Trophoblast cell (in vitro differentiated cells and primary cell): ENCODE measurements around the gene RBM26.
A peak's percentile ranks its signal among the peaks of the same experiment; 100 is the strongest.

Experiments used
- DNase-seq, 2 donors: peaks; one replicate each; pipeline ENCODE4 v3.0.0-alpha.2; 2016
- H2AFZ ChIP-seq: 2 replicates; pipeline ENCODE4 v1.6.1; 2013; ENCODE audit warnings: low read length, moderate library complexity, mild to moderate bottlenecking; ENCODE audit not compliant: insufficient read depth, poor library complexity
- H2AK5ac ChIP-seq: 2 replicates; pipeline ENCODE4 v1.6.1; 2013; ENCODE audit warnings: mild to moderate bottlenecking, low read length
- H2BK120ac ChIP-seq: 2 replicates; pipeline ENCODE4 v1.6.1; 2013; ENCODE audit warnings: low read length, mild to moderate bottlenecking, moderate library complexity; ENCODE audit not compliant: insufficient read depth, poor library complexity
- H2BK12ac ChIP-seq: 2 replicates; pipeline ENCODE4 v1.6.1; 2013; ENCODE audit warnings: mild to moderate bottlenecking, low read length, moderate library complexity
- H2BK5ac ChIP-seq: 2 replicates; pipeline ENCODE4 v1.6.1; 2013; ENCODE audit warnings: low read length, low read depth, moderate library complexity, mild to moderate bottlenecking; ENCODE audit not compliant: poor library complexity
- H3K14ac ChIP-seq: 2 replicates; pipeline ENCODE4 v1.6.1; 2013; ENCODE audit warnings: mild to moderate bottlenecking, low read length
- H3K18ac ChIP-seq: 2 replicates; pipeline ENCODE4 v1.6.1; 2013; ENCODE audit warnings: mild to moderate bottlenecking, low read length
- H3K23ac ChIP-seq: 2 replicates; pipeline ENCODE4 v1.6.1; 2013; ENCODE audit warnings: low read length
- H3K27ac ChIP-seq: 2 replicates; pipeline ENCODE4 v1.5.1; 2013; ENCODE audit warnings: low read depth, mild to moderate bottlenecking, inconsistent platforms, low read length, moderate library complexity
- H3K27me3 ChIP-seq: 2 replicates; pipeline ENCODE4 v1.6.1; 2013; ENCODE audit warnings: inconsistent platforms, mild to moderate bottlenecking, low read length, moderate library complexity; ENCODE audit not compliant: insufficient read depth
- H3K36me3 ChIP-seq, 2 experiments: 1 replicate in 1 of 2; 2 replicates in 1 of 2; pipeline ENCODE4 v1.6.1; 2013; ENCODE audit warnings: low read length in 2 of 2, mild to moderate bottlenecking in 2 of 2, moderate library complexity in 1 of 2; ENCODE audit not compliant: insufficient read depth in 2 of 2, control insufficient read depth in 1 of 2
- H3K4ac ChIP-seq: 2 replicates; pipeline ENCODE4 v1.6.1; 2013; ENCODE audit warnings: low read depth, mild to moderate bottlenecking, low read length, moderate library complexity
- H3K4me1 ChIP-seq, 2 experiments: 1 replicate in 1 of 2; 2 replicates in 1 of 2; pipeline ENCODE4 v1.6.1; 2013; ENCODE audit warnings: low read length in 2 of 2, mild to moderate bottlenecking in 2 of 2, moderate library complexity in 1 of 2; ENCODE audit not compliant: insufficient read depth in 2 of 2, control insufficient read depth in 1 of 2
- H3K4me2 ChIP-seq: 2 replicates; pipeline ENCODE4 v1.6.1; 2013; ENCODE audit warnings: inconsistent platforms, mild to moderate bottlenecking, low read length, moderate library complexity
- H3K4me3 ChIP-seq: 2 replicates; pipeline ENCODE4 v1.5.1; 2013; ENCODE audit warnings: mild to moderate bottlenecking, low read depth, low read length, inconsistent platforms
- H3K79me1 ChIP-seq: one replicate; pipeline ENCODE4 v1.6.1; 2013; ENCODE audit warnings: low read length
- H3K79me2 ChIP-seq: 2 replicates; pipeline ENCODE4 v1.6.1; 2013; ENCODE audit warnings: low read length, mild to moderate bottlenecking; ENCODE audit not compliant: control insufficient read depth, insufficient read depth, poor library complexity
- H3K9ac ChIP-seq: 2 replicates; pipeline ENCODE4 v1.6.1; 2013; ENCODE audit warnings: mild to moderate bottlenecking, low read length
- H3K9me3 ChIP-seq: 2 replicates; pipeline ENCODE4 v1.6.1; 2013; ENCODE audit warnings: low read depth, mild to moderate bottlenecking, control low read depth, inconsistent platforms, low read length; ENCODE audit not compliant: insufficient read depth
- H4K12ac ChIP-seq: 2 replicates; pipeline ENCODE4 v1.6.1; 2013; ENCODE audit warnings: low read depth, mild to moderate bottlenecking, low read length, moderate library complexity
- H4K8ac ChIP-seq: 2 replicates; pipeline ENCODE4 v1.6.1; 2013; ENCODE audit warnings: low read depth, mild to moderate bottlenecking, low read length, moderate library complexity
- H4K91ac ChIP-seq: one replicate; pipeline ENCODE4 v1.6.1; 2013; ENCODE audit warnings: low read depth, mild to moderate bottlenecking, low read length, moderate library complexity
- WGBS: extraction: QIAGEN DNeasy Blood & Tissue Kit; methylation state at CpG from one replicate; pipeline ENCODE4 v1.1.7; 2013; ENCODE audit warnings: missing lambda C conversion rate; ENCODE audit not compliant: insufficient read length, insufficient coverage; ENCODE audit errors: extremely low coverage; 5-methylcytosine and 5-hydroxymethylcytosine counted together

The RBM26 gene

GRCh38 chr13:79338343-79338742, 67.7 kb downstream of the RBM26 start:
- H3K23ac ChIP-seq, result no peak overlapping the region
- no peak overlapping the region for H3K27ac ChIP-seq
- H3K18ac ChIP-seq, result no peak overlapping the region
- H4K12ac ChIP-seq, result no peak overlapping the region
- peaks cover 4 to 6% of the 10 kb centered on the region in 2 experiments for H3K36me3 ChIP-seq
- no peaks in the 10 kb centered on the region for H3K27me3 ChIP-seq
- H3K4me1 ChIP-seq, result no peaks in the 10 kb centered on the region
- no peaks in the 10 kb centered on the region for H3K9me3 ChIP-seq
- H2BK5ac ChIP-seq, result no peak overlapping the region
- H2AFZ ChIP-seq, result no peak overlapping the region
- peak; percentile 17 to 64 for DNase-seq
- no peaks in the 10 kb centered on the region for H3K79me2 ChIP-seq
- no peak overlapping the region for H2BK12ac ChIP-seq
- no peak overlapping the region for H2AK5ac ChIP-seq
- no peak overlapping the region for H3K9ac ChIP-seq
- no peak overlapping the region for H3K4me3 ChIP-seq
- no peak overlapping the region for H4K91ac ChIP-seq
- no peak overlapping the region for H2BK120ac ChIP-seq
- no peak overlapping the region for H3K4me2 ChIP-seq
- WGBS, result no CpG with 5 or more reads among the region's 3 CpGs
- no peak overlapping the region for H3K14ac ChIP-seq
- H3K4ac ChIP-seq, result no peak overlapping the region
- H4K8ac ChIP-seq, result no peak overlapping the region
- no peaks in the 10 kb centered on the region for H3K79me1 ChIP-seq

DNA sequence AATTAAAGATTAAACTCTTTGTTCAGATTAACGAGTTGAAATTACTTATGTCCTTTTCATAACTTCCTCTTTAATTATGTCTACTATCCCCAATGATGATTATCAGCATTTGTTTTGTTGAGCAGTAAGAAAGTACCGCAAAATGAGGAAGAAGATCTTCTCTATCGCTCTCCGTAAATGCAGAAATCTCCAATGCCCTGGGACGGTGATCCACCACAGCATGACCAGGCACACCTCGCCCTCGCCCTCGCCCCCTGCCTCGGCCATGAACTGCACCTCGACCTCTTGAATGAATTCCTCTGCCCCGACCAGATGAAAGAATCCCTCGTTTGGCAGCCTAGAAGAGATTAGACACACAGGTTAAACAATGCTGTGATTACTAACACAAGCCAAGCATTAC, 69.1 kb downstream of the RBM26 start:
- WGBS, result no CpG with 5 or more reads among the region's 12 CpGs
- Histone ChIP-seq H3K4me3 (no peak overlapping the region), H3K18ac (no peak overlapping the region), H3K14ac (no peak overlapping the region), H2BK120ac (no peak overlapping the region), H3K27ac (no peak overlapping the region), H2AFZ (no peak overlapping the region), H3K4ac (no peak overlapping the region), H3K4me2 (no peak overlapping the region), H3K23ac (no peak overlapping the region), H2BK12ac (no peak overlapping the region), H3K27me3 (no peaks in the 10 kb centered on the region), H3K79me2 (no peaks in the 10 kb centered on the region), H3K9ac (no peak overlapping the region), H3K9me3 (no peaks in the 10 kb centered on the region), H3K79me1 (no peaks in the 10 kb centered on the region), H2AK5ac (no peak overlapping the region), H2BK5ac (no peak overlapping the region), H3K4me1 (no peaks in the 10 kb centered on the region), H4K91ac (no peak overlapping the region), H4K8ac (no peak overlapping the region), H4K12ac (no peak overlapping the region), H3K36me3 (peaks cover 4 to 6% of the 10 kb centered on the region in 2 experiments)
- DNase-seq, result no peak

DNA sequence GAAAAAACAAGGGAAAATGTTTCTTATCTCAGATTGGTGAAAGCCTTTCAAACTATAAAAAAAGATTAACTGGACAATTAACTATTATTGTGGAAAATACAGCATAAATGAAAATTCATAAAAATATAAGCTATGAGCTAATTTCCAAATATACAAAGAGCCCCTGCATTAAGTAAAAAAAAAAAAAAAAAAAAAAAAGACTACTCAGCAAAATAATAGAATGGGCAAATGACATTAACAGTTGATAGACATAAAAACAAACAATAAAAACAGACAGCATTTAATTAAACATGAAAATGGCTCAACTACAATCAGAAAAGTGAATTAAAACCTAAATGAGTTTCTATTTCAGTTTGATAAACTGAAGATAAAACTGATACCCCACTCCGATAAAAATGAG, 77.5 kb downstream of the RBM26 start:
- Histone ChIP-seq H3K4ac (no peak overlapping the region), H3K79me2 (no peaks in the 10 kb centered on the region), H2AFZ (no peak overlapping the region), H3K4me2 (no peak overlapping the region), H4K91ac (no peak overlapping the region), H2BK5ac (no peak overlapping the region), H3K14ac (no peak overlapping the region), H3K4me1 (no peaks in the 10 kb centered on the region), H3K9me3 (no peaks in the 10 kb centered on the region), H4K8ac (no peak overlapping the region), H3K18ac (no peak overlapping the region), H3K27me3 (no peaks in the 10 kb centered on the region), H3K4me3 (no peak overlapping the region), H2BK12ac (no peak overlapping the region), H4K12ac (no peak overlapping the region), H3K27ac (no peak overlapping the region), H2AK5ac (no peak overlapping the region), H3K79me1 (no peaks in the 10 kb centered on the region), H3K36me3 (peaks cover 2 to 6% of the 10 kb centered on the region in 2 experiments), H3K23ac (no peak overlapping the region), H3K9ac (no peak overlapping the region), H2BK120ac (no peak overlapping the region)
- no peak for DNase-seq
- WGBS, result no CpG with 5 or more reads among the region's 1 CpG

GRCh38 chr13:79320433-79320832, 85.6 kb downstream of the RBM26 start:
- Histone ChIP-seq H4K91ac (no peak overlapping the region), H2BK120ac (no peak overlapping the region)

More at GRCh38 chr13:79320433-79320832, 85.6 kb downstream of the RBM26 start:
- WGBS, result no CpG with 5 or more reads among the region's 1 CpG
- Histone ChIP-seq H3K4me1 (no peaks in the 10 kb centered on the region), H3K23ac (no peak overlapping the region), H4K12ac (no peak overlapping the region), H2AK5ac (no peak overlapping the region), H4K8ac (no peak overlapping the region), H3K4me2 (no peak overlapping the region), H3K36me3 (no peaks in the 10 kb centered on the region), H2AFZ (no peak overlapping the region), H3K79me2 (no peaks in the 10 kb centered on the region), H3K9me3 (no peaks in the 10 kb centered on the region), H3K27me3 (no peaks in the 10 kb centered on the region), H2BK5ac (no peak overlapping the region), H3K4me3 (no peak overlapping the region), H3K9ac (no peak overlapping the region), H3K18ac (no peak overlapping the region), H3K14ac (no peak overlapping the region), H3K79me1 (no peaks in the 10 kb centered on the region), H3K27ac (no peak overlapping the region), H2BK12ac (no peak overlapping the region), H3K4ac (no peak overlapping the region)
- no peak for DNase-seq
